Suppressor macrophage (primary cell): ENCODE data around the gene C16orf86.

ENCODE experiments used
- DNase-seq, 4 experiments: peaks; one replicate each; pipeline ENCODE4 v3.0.0-alpha.2; 2020 to 2022
- total RNA-seq, 17 experiments: gene quantifications; one replicate each; lab custom pipeline; 2026; ENCODE audit warnings: mixed read lengths in 6 of 17, inconsistent platforms in 3 of 17; lab: John Stamatoyannopoulos, UW

C16orf86 gene, protein sequence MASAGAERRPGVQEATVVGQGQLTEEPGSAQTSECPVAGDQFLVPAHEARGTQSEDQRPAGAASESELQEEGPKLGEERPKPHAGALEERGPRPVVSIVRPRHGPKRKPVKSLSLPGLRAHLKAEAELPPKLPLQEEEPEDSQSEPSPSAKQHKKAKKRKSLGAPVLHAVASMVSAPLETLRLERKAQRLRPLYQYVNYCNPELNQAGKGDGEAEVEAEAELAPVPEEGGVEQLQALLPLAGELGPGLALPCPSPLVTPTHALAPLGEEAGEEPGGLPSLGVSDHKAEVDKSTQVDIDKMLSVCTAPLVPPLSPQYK
- total RNA-seq = 0.21 to 4.0 (median 1.3) reads per million in 17 experiments

DNA sequence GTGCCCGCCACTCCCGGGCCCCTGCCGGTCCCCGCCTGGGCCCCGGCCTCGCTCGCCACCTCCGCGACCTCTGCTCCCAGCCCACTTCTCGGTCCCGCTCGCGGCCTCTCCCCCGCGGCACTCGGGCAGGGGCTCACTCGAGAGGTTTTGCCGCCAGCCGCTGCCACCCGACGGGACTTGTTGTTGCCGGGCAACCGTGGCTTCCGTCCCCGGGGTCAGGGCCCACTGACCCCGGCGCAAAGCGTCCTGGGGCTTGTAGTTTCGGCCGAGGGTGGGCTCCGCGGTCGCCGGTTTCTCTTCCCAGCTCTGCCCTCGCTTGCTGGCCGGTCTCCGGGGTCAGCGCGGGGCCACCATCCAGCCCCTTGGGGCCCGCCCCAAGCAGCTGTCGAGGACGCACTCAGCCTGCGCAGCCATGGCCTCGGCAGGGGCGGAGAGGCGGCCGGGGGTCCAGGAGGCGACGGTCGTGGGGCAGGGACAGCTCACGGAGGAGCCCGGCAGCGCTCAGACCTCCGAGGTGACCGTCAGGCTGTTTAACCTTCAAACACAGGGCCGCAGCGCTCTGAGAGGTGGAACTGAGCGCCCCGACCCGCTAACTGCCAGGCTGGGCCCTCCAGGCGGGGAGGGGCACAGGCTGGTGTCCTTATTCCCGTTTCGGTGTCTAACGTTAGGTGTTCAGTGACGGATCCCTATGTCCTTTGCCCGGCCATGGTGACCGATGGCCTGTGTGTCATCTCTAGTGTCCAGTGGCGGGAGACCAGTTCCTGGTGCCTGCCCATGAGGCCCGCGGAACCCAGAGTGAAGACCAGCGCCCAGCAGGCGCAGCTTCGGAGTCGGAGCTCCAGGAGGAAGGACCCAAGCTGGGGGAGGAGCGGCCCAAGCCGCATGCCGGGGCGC, at the start of gene C16orf86, which contains the start of gene ENKD1:
C16orf86 (plus strand) TSS at position 256 of the 894 bp plus-strand sequence; CDS start at position 413, 157 bp downstream.
ENKD1 (minus strand) TSS at position 192 of the 894 bp plus-strand sequence. CDS start 308 bp downstream, outside the sequence.
- DNase-seq = peak; percentile 86 to 95 (median 92)

DNA sequence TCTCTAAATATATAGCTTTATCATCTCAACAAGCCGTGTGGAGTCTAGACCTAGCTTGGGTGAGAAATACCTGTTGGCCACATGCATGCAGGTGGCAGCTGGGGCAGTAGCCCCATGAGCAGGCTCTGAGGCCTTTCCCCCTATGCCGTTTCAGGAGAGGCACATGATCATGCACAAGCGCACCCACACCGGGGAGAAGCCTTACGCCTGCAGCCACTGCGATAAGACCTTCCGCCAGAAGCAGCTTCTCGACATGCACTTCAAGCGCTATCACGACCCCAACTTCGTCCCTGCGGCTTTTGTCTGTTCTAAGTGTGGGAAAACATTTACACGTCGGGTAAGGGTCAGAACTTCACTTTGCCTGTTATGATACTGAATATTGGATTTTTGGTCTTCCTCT, 38.4 kb upstream of the C16orf86 start:
- DNase-seq = no peak

DNA sequence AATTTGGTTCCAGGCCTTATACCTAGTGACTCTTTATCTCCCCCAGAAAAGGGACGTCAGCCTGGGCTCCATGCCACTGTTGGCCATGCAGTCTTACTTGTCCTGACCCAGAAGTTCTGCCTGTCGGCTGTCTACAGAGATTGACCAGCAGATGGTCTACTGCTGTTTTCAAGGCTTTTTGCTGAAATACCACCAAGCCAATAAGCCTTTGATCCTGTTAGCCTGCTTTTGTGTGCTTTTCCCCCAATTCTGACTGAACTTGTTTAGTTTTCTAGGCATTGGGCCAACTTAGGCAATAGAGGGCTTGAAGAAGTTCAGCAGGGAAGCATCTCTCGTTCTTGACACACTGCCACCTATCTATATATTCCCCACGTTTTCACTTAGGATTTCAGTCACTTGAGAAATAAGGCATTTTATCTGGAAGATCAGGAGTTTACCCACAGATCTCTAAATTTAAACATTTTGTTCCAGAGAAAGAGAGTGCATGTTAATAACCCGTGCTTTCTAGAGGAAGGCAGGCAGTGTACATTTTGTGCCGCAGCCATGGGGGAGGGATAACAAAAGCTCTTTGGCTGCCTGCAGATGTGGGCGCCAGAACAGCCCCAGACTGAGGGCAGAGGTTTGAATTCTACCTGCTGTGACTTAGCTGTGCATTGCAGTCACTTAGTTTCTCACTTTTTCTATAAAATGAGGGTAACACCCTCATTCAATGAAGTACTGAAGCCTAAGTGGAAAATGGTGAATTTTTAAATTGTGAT, 34.0 kb upstream of the C16orf86 start:
- DNase-seq = no peak

DNA sequence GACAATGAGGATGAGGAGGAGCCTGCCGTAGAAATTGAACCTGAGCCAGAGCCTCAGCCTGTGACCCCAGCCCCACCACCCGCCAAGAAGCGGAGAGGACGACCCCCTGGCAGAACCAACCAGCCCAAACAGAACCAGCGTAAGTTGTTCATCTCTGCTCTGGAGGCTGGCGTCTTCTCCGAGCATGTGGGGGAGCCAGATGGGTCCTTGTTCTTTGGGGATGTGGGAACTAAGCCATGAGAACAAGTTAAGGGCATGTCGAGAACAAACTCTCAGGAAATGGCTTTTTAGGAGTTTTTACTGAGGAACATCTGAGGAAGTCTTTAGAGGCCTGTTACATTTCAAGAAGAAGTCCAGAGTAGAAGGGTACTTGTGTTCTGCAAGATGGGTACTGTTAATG, 29.9 kb upstream of the C16orf86 start:
- DNase-seq = no peak

DNA sequence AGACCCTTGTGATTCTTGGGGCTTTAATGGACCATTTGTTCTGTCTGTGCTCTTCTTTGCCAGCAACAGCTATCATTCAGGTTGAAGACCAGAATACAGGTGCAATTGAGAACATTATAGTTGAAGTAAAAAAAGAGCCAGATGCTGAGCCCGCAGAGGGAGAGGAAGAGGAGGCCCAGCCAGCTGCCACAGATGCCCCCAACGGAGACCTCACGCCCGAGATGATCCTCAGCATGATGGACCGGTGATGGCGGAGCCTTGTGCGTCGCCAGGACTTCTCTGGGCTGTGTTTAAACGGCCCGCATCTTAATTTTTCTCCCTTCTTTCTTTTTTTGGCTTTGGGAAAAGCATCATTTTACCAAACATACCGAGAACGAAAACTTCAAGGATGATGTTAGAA, 29.0 kb upstream of the C16orf86 start:
- no peak for DNase-seq

DNA sequence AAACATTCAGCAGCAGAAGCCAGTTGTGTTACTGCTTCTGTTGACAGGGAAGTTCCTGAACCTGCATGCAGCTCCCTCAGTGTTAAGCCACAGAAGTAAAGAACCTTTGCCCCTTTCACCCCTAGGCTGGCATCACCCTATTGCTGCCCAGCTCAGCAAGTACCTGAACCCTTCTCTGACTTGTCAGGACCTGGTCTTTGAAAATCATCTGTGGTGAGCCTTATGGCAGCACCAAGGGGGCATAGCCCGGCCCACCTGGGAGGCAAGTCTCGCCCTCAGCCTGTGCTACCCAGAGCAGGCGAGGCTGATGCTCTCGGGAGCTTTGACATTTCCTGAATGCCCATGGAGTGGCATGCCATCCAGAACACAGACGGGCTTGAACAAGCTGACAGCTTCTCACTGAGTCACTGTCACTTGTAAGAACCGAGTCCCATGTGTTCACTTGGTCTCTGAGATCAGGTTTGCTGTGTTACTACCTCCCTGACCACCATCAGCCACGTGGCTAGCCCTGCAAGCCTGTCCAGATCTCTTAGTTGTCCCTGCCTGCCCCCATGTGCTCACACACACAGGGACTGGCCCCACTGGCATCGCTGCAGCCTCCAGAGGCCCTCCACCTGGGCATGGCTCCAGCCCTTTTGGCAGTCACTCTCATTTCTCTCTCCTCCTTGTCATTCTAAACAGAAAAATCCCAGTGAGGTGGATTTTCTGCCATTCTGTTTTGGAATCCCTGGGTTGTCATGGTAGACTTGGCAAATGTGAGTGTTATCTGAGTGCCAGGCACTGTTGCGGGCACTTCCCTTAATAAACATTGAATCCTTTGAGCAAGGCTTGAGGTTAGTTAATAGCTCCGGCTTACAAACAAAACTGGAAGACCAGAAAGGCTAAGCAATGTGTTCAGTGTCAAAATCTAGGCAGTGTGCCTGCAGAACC, 24.6 kb upstream of the C16orf86 start:
- DNase-seq = no peak

DNA sequence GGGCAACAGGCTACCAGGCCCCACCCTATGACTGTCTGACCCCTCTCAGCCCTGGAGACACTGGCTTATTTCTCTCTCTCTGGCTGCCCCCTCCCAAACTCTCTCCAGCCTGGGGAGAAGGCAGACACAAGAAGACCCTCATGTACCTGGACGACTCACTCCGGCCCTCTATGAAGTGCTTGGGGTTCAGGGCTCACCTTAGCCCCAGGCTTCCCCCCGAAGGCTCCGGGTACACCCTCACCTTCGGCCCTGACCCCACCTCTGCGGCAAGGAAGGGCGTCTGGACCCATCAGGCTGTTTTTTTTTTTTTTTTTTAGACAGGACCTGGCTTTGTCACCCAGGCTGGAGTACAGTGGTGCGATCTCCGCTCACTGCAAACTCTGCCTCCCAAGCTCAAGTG, 22.6 kb upstream of the C16orf86 start:
- no peak for DNase-seq

DNA sequence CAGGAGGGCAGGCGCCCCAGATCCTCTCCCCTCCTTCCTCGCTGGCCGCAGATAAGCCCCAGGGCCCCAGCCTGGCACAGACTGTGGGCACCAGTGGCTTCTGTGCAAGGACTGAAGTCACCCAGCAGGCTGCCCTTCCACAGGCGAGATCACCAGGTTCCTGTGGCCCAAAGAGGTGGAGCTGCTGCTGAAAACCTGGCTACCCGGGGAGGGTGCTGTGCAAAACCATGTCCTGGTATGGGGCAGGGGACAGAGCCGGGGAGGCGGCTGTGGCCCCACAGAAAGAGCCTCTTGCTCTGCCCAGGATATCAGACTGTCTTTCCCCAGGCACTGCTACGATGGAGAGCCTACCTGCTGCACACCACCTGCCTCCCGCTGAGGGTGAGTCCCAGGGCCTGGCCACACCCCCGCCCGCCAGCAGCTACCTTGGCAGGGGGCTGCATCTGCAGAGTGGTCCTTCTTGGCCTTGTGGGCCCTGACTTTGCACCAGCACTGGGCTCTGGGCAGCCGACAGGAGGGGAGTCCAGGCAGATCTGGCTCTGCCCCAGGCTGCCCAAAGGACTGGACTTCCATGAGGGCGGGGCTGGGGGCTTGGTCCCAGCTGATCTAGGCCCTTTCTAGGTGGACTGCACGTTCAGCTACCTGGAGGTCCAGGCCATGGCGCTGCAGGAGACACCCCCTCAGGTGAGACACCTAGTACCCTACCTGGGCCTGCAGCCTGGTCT, 21.1 kb upstream of the C16orf86 start:
- DNase-seq = no peak

DNA sequence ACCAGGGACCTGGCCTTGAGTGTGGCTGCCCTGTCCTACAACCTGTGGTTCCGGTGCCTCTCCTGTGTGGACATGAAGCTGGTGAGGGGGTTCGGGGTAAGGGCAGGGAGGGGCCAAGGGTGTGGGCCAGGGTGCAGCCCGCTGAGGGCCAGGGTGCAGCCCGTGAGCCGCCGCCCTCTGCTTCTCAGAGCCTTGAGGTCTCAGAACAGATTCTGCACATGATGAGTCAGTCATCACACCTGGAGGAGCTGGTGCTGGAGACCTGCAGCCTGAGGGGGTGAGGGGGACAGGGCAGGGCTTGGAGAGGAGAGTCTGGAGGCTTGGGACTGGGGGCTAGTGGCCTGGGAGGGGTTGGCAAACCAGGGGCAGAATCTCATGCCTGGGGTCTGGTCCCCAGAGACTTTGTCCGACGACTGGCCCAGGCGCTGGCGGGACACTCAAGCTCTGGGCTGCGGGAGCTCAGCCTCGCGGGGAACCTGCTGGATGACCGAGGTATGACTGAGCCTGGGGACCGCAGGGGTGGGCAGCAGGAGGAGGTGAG, 19.4 kb upstream of the C16orf86 start:
- DNase-seq = no peak

DNA sequence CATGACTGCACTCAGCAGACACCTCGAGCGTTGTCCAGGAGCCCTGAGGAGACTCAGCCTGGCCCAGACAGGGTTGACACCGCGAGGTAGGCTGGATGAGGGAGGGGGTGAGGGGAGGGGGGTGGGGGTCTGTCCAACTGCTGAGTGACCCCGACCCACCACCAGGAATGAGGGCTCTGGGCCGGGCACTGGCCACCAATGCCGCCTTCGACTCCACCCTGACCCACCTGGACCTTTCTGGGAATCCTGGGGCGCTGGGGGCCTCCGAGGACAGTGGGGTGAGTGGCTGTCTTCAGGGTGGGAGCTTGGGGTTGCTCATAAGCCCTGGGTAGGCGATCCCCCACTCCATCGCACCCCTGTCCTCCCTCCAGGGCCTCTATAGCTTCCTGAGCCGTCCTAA, 18.9 kb upstream of the C16orf86 start:
- no peak for DNase-seq

DNA sequence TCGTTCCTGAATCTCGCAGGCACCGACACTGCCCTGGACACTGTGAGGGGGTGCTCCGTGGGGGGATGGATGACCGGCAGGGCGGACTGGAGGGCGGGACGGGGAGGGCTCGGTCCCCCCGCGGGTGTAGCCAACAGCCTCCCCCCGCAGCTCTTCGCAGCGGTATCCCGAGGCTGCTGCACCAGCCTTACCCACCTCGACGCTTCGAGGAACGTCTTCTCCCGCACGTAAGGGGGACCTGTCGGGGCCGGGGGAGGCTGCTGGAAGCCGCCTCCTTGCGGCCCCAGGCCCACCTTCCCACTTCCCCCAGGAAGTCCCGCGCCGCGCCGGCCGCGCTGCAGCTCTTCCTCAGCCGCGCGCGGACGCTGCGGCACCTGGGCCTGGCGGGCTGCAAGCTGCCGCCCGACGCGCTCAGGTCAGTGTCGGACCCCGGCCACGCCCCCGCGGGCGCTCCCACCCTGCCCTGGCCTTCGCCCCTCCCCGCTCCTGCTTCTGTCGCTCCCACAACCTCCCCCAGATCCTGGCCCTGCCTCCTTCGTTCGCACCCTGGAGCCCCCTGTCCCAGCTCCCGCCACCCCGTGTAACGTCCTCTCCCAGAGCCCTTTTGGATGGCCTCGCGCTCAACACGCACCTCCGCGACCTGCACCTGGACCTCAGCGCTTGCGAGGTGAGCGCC, 18.4 kb upstream of the C16orf86 start:
- no peak for DNase-seq

DNA sequence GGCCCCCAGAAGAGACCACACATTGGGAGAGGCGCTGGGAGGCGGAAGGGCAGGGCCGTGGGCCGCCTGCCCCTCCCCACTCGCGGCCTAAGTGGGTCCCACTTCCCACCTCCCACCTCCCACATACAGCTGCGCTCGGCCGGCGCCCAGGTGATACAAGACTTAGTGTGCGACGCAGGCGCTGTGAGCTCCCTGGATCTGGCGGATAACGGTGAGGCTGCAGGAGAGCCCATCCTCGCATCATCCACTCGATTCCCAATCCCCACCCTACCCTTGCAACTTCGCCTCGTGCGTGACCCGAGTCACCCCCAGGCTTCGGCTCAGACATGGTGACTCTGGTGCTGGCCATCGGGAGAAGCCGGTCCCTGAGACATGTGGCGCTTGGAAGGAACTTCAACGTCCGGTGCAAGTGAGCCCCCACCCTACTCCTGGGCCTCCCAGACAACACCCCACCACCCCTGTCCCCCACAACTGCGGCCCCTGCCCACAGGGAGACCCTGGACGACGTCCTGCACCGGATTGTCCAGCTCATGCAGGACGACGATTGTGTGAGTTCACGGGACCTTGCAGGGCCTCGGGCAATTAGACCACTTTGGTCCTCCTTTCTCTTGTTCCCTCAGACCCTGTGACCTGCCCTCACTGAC, 17.7 kb upstream of the C16orf86 start:
- no peak for DNase-seq

DNA sequence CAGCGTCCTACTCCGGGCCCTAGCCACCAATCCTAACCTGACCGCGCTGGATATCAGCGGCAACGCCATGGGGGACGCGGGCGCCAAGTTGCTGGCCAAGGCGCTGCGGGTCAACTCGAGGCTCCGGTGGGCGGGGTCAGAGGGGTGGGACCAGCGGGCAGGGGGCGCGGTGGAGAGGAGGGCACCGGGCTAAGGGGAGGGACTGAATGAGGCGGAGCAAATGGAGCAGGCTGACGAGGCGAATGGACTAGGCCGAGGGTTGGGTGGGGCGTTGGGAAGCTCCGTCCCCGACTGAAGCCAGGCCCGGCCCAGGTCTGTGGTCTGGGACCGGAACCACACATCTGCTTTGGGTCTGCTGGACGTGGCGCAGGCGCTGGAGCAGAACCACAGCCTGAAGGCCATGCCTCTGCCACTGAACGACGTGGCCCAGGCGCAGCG, 17.1 kb upstream of the C16orf86 start:
- no peak for DNase-seq

DNA sequence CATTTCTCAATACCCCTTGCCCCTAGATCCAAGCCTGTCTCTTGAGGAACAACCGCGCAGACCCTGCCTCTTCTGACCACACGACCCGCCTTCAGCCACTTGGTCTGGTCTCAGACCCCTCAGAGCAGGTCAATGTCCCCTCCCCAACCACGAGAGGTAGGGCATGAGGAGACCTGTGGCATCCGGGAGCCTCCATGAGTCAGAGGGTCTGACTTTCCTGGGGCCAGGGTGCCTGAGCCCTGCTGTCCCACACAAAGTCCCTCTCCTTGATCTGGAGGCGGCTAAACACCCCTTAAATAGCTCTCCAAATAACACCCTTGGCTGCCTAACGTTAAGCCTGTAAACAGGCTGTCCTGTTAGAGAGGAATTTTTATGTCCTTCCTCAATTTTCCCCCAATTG, 16.6 kb upstream of the C16orf86 start:
- no peak for DNase-seq

DNA sequence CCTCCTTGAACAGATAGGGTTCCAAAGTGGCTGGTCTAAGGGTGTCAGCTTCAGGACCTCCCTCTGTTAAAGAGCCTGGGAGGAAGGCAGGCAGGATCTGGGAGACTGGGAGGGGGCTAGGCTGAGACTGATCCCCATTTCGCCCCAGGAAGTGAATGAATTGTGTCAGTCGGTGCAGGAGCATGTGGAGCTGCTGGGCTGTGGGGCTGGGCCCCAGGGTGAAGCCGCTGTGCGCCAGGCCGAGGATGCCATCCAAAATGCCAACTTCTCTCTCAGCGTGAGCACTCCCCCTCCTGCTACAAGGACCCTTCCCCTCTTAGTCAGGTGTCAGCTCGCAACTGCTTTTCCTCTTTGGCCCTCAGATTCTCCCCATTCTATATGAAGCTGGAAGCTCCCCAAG, 15.6 kb upstream of the C16orf86 start:
- DNase-seq = no peak

DNA sequence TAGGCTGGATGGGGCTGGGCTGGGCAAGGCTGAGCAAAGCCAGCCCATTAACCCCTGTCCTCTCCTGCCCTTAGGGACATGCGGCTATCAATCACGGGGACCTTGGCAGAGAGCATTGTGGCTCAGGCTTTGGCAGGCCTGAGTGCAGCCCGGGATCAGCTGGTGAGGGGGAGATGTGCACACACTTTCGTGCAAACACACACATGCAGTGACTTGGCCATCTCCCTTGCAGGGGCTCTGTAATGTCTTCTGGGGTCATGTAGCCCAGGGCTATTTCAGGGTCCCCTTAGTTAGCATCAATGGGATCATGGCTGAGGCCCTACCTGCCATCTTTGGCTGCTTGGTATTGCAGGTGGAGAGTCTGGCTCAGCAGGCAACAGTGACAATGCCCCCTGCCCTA, 14.8 kb upstream of the C16orf86 start:
- DNase-seq = no peak

DNA sequence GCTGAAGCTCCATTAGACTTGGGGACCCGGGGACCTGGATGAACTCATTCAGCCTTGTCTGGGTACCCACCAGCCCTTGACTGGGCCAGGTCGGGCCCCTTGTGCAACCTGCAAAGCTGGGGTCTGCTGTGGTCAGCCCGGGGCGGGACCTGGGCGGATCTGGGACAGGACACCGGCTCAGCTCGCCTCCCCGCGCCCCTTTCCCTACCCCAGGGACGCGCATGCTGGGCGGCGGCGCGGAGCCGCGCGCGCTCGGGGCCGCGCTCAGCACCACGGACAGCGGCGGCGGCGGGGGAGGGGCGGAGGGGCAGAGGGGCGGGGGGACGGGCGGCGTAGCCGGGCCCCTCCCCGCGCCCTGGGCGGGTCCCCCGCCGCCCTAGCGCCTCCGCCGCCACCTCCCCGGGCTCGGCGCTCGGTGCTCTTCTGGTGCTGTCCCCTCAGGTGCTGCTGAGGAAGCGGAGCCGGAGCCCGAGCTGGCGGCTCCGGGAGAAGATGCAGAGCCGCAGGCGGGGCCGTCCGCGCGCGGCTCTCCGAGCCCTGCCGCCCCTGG, 14.0 kb upstream of the C16orf86 start:
- no peak for DNase-seq

DNA sequence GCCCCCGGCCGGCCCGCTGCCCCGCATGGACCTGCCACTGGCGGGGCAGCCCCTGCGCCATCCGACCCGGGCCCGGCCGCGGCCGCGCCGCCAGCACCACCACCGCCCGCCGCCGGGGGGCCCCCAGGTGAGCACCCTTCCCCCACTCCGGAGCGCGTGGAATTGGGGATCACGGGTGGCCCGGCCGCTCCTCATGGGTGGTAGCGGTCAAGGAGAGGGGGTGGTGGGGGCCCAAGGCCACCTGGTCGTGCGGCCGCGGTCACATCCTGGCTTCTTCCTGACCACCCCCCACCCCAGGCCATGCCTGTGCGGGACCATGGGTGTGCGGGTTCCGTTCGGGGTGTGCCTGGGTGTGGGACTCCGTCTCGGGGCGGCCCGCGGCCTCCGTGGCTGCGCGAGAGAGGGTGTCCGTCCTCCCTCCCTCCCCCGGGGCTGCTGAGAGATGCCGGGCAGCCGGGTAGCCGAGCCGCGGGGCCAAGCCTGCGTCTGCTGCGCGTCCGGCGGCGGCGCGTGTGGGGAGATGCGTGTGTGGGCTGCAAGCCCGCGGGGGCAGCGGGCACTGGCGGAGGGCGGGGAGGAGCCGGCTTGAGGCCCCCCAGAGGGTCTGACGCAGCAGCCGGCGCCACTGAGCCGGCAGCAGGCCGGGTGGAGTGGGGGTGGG, 13.4 kb upstream of the C16orf86 start:
- no peak for DNase-seq
